Esophagus squamous epithelium (tissue), 4 donors: ENCODE measurements around the gene RTCA.

ENCODE experiments used
- CTCF ChIP-seq, 6 experiments: fragments of 450-650 bp in 4 of 6; fragments of 200-600 bp in 2 of 6; sonication (generic) in 2 of 6; IDR thresholded peaks; one replicate each; pipeline ENCODE4 v1.5.1; 2016 to 2019; ENCODE audit warnings: antibody characterized with exemption in 6 of 6, mild to moderate bottlenecking in 4 of 6, moderate library complexity in 4 of 6
- POLR2A ChIP-seq, 4 donors: fragments of 450-650 bp; IDR thresholded peaks; one replicate each; pipeline ENCODE4 v1.6.1; 2017; ENCODE audit warnings: antibody characterized with exemption in 4 of 4, mild to moderate bottlenecking in 4 of 4, moderate library complexity in 3 of 4

GRCh38 chr1:100284591-100284990 is 18.6 kb downstream of the RTCA start:
- TF ChIP-seq CTCF (IDR thresholded peaks at IDR 0.05) = no peak
- TF ChIP-seq POLR2A (IDR thresholded peaks at IDR 0.05) = no peak
